ENCODE measurements around the gene IGFLR1.

DNA sequence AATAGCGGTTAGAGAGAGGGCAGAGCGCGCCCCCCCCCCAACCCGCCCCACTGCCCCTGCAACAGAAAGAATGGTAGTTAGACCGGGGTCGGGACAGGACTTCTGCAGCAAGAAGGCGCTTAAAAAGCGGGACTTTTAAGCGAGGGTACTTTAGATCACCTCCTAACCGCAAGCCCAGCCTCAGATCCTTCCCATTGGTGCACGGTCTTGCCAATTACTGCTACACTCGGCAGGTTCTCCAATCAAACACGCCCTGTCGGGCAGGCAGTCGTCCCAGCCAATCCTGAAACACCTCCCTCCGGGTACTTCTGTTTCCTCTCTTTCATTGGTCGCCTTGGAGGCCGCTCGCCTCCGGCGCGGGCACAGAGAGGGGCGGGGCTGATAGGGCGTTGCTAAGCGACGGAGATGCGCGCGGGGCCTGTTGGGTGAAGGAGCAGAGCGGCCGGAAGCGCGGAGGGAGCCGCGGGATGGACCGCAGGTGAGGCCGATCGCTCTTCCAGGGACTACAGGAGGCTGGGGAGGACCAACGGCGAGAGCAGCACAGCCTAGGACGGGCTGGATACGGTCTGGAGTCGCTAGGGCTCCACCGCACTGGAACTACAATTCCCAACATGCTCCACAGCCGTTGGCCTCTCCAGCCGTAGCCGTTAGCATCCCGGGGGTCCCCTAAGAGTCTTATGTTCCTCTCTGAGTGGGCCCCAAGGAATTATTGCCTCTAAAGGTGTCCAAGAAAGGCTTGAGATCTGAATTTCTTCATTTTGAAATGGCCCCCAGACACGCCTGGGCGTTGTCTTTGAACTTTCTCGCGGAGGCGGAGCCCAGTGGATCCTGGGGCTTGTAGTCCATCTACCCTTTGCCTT lies 15.7 kb upstream of the IGFLR1 start, which contains the start of gene PROSER3:
- no peak for TF ChIP-seq ZNF274 (IDR thresholded peaks at IDR 0.05; ENCODE audit: low read depth, low read length)
- no peak for TF ChIP-seq SUZ12 (IDR thresholded peaks at IDR 0.05; ENCODE audit: extremely low read depth, insufficient read depth, insufficient read length)
